NCI-H2227 treated with DMSO at 0.1 percent for 48 hours (cell line): ENCODE results near the gene PSD4.

Experiments used
- DNase-seq: peaks from one replicate; lab custom pipeline; 2025; lab: John Stamatoyannopoulos, UW

The PSD4 gene

DNA sequence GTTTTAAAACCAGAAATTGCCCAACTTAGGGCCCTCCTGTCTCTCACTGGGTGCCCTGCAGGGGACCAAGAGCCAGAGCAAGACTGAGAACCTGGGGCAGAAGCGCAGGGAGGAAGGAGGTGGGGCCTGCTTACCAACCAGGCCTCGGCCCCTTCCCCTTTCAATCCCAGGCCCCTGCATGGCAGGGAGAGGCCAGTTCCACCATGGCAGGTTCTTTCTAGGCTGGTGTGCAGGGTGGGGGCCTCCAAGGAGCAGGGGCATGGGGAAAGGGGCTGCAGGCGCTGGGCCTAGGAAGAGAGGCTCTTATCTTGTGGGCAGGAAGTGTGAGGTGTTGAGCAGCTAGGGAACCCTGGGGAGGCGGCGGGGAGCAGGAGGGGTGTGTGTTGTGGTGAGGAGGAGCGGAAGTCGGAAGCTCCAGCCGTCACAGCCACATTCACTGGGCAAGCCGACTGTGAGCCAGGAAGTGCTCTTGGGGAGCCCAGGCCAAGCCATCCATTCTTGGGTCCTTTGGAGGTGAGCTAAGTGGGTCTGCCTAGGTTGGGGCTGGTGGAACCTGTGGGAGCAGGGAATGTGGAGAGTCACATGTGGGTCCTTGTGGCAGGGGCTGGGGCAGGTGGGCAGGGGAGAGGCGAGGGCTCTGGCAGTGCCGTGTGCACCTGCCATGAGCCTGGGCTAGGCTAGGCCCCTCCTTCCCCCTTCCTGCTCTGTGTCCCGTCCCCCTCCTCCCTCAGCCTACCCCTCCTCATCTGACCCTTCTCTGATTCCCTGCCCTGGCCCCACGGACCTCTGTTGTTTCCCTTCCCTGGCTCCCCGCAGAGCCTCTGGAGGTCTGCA is at the start of gene PSD4:
Gene PSD4 (plus strand): TSS at position 430 of the 834 bp plus-strand sequence. CDS start 8,486 bp downstream, outside the sequence.
- no peak for DNase-seq

DNA sequence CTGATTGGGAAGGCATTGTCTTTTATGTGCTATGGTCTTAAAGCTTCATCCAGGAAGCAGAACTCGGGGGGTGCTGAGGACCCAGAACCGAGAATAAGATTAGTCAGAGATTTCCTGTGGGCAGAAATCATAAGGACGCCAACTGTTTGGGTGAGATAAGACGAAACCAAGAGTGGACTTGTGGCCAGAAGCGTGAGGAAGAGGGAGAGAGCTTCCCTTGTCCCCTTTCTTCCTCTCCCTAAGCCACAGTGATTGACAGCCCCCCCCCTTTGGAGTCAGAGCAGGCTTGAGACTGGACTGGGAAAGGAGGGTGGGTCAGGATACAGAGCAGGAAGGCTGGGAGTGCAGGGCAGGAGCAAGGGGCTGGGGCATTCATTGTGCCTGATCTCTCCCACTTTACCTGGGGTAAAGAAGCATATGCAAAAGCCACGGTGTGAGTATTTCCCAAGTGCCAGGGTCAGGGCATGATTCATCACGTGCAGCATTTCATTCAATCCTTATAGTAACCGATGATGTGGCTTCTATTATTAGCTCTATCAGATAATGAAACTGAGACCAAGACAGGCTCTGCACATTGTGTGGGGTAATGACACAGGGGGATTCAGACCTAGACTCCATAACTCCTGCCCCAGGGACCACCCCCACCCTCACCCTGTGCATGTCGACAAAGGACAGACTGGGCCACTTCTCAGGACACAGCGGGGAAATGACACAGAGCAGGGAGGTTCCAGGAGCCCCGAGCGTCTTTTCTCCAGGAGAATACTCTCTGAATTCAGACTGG is 49.4 kb upstream of the PSD4 start:
- no peak for DNase-seq

DNA sequence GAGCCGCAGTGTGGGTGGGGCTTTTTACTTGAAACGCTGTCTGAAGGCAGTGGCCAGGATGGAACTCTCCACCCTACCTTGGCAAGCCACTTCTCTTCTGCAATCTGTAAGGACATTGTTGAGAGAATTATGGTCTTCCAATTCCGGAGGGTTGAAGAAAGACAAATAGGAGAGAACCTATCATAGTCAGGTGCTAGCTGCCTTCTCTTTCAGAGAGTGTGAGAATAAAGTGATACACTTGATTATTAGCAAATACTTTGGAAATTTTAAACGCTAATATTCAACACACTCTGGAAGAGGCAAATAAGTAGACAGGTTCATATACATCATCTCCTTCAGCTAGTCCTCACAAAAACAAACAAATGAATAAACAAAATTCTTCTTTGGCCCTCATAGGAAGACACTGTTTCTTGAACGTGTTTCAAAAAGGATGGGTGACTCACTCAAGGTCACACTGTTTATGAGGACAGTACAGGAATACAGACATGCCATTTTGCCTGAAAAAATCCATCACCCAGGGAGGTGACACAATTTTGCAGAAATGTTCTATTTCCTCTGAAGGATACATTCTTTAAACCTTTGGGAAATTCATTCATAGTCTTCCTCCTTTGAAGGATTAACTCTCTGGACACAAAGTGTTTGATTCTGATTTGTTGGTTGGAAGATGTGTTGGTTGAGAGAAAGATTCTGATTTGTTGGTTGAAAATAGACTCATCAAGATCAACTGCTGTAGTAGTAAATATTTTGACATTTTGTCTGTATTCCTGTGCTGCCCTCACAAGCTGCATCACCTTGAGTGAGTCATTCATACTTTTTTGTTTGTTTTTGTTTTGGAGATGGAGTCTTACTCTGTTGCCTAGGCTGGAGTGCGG is 48.6 kb upstream of the PSD4 start:
- no peak for DNase-seq

DNA sequence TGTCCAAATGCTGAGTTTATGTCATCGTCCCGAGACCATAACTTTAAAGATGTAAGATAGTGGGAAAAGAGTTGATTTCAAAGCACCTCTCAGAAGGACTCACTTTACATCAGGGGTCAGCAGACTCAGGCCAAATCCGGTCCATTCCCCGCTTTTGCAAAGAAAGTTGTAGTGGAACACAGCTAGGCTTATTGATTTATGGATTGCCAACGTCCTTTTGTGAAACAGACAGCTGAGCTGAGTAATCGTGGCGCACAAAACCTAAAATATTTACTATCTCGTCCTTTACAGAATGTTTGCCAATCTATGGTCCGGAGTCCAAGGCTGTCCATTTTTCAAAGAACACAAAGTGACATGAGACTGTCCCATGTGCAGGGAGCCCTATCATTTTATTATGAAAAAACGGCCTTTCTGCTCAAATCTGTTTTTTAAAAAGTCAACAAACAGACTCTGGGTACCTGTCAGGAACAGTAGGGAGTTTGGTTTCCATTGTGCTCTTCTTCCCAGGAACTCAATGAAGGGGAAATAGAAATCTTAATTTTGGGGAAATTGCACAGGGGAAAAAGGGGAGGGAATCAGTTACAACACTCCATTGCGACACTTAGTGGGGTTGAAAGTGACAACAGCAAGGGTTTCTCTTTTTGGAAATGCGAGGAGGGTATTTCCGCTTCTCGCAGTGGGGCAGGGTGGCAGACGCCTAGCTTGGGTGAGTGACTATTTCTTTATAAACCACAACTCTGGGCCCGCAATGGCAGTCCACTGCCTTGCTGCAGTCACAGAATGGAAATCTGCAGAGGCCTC is 46.7 kb upstream of the PSD4 start, which contains the start of gene IL1RN:
Gene IL1RN (plus strand): TSS at position 754 of the 801 bp plus-strand sequence. CDS start 27 bp downstream, at position 781.
- no peak for DNase-seq

DNA sequence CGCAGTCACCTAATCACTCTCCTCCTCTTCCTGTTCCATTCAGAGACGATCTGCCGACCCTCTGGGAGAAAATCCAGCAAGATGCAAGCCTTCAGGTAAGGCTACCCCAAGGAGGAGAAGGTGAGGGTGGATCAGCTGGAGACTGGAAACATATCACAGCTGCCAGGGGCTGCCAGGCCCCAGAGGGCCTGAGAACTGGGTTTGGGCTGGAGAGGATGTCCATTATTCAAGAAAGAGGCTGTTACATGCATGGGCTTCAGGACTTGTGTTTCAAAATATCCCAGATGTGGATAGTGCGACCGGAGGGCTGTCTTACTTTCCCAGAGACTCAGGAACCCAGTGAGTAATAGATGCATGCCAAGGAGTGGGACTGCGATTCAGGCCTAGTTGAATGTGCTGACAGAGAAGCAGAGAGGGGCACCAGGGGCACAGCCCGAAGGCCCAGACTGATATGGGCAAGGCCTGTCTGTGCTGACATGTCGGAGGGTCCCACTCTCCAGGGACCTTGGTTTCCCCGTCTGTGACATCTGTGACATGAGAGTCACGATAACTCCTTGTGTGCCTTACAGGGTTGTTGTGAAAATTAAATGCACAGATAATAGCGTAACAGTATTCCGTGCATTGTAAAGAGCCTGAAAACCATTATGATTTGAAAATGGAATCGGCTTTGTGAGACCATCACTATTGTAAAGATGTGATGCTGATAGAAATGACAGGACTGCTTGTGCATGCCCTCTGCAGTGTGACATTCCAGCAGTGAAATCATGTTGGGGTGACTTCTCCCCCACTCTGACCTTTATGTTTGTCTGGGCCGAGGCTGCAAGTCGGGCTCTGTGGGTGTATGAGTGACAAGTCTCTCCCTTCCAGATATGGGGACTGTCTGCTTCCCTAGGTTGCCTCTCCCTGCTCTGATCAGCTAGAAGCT is 45.9 kb upstream of the PSD4 start:
- DNase-seq, result no peak

DNA sequence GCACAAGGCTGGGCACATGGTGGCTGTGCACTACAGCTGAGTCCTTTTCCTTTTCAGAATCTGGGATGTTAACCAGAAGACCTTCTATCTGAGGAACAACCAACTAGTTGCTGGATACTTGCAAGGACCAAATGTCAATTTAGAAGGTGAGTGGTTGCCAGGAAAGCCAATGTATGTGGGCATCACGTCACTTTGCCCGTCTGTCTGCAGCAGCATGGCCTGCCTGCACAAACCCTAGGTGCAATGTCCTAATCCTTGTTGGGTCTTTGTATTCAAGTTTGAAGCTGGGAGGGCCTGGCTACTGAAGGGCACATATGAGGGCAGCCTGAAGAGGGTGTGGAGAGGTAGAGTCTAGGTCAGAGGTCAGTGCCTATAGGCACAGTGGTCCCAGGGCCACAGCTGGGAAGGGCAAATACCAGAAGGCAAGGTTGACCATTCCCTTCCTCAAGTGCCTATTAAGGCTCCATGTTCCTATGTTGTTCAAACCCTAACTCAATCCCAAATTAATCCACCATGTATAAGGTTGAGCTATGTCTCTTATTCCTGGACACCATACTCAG is 44.2 kb upstream of the PSD4 start:
- DNase-seq, result no peak

DNA sequence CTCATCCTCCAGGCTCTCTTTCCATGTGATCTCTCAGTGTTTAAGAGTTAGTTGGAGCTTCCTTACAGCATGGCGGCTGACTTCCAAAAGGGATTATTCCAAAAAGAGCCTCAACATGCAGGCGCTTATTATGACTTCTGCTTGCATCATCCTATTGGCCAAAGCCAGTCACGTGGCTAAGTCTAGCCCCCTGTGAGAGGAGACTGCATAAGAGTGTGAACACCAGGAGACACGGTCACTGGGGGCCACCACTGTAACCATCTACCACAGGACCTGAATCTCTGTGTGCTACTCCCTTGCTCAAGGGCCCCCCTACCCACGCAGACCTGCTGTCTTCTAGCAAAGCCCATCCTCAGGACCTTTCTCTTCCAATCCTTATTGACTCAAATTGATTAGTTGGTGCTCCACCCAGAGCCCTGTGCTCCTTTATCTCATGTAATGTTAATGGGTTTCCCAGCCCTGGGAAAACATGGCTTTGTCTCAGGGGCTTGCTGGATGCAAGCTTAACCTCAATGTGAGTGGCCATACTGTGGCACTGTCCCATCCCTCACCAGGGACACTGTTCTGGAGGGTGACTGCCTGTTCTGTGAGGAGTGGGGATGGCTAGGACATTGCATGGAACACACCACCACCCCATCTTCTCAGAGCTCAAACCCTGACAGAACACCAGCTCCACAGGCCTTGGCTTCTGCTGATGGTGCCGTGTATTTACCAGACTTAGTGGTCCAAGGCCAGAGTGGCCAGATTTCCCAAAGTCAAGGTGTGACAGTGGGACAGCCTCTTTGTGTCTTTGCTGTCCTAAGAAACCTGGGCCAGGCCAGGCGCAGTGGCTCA is 42.2 kb upstream of the PSD4 start:
- no peak for DNase-seq

DNA sequence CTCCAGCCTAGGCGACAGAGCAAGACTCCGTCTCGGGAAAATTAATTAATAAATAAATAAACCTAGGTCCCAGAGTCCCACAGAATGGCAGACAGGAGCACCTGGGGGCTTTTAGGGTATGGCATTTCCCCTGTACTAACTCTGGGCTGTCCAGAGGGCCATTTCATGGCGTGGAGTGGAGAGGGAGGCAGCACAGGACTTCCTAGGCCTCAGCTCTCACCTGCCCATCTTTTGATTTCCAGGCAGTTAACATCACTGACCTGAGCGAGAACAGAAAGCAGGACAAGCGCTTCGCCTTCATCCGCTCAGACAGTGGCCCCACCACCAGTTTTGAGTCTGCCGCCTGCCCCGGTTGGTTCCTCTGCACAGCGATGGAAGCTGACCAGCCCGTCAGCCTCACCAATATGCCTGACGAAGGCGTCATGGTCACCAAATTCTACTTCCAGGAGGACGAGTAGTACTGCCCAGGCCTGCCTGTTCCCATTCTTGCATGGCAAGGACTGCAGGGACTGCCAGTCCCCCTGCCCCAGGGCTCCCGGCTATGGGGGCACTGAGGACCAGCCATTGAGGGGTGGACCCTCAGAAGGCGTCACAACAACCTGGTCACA is 41.3 kb upstream of the PSD4 start:
- no peak for DNase-seq

DNA sequence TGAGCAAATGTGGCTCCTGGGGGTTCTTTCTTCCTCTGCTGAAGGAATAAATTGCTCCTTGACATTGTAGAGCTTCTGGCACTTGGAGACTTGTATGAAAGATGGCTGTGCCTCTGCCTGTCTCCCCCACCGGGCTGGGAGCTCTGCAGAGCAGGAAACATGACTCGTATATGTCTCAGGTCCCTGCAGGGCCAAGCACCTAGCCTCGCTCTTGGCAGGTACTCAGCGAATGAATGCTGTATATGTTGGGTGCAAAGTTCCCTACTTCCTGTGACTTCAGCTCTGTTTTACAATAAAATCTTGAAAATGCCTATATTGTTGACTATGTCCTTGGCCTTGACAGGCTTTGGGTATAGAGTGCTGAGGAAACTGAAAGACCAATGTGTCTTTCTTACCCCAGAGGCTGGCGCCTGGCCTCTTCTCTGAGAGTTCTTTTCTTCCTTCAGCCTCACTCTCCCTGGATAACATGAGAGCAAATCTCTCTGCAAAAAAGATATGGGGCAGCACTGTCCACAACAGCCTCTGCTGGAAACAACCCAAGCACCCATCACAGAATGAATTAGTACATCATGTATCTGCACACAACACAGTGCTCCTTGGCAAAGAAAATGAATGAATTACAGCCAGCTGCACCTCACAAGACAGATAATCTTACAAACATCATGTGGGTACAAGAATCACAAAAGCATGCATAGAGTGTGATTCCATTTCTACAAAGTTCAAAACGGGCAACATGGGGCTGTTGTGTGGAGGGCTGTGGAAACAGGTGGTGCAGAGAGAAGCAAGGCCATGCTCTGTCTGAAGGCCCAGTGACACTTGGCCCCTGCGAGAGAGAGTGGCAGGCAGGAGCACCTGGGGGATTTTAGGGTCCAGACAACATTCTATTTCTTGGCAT is 39.8 kb upstream of the PSD4 start:
- no peak for DNase-seq

DNA sequence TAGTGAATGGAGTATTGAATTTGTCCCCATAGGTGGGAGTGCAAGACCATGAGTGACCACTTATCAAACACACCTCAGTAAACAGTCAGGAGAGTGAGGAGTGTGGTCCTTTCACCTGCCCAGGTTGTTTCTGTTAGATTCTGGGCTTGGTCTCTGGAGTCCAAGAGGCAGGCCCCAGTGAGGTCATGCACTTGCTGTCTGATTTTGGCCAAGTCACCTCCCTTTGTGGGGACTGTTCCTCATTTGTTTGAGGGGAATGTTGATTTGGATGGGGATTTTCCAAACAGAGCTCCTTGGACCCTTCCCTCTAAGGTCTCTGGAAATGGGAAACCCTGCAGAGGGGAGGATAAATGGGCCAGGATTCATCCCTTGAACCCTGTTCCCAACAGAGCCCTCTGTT is 39.1 kb upstream of the PSD4 start:
- no peak for DNase-seq

DNA sequence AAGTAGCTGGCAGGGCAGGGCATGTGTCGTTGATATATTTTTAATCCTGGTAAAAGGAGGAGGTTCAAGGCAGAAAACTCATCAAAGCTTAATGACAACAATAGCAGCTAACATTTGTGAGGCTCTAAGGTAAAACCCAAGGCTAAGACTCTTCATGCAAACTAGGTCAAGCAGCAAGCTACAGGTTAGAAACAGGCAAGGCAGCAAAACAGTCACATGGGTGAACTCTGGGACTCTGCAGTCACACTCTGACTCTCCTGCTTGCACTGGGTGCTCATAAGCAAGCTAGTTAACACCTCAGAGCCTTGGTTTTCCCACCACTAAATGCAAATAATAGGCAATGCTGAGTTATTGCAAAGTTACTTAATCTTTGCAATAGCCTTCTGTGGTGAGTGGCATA is 38.5 kb upstream of the PSD4 start:
- DNase-seq, result no peak

DNA sequence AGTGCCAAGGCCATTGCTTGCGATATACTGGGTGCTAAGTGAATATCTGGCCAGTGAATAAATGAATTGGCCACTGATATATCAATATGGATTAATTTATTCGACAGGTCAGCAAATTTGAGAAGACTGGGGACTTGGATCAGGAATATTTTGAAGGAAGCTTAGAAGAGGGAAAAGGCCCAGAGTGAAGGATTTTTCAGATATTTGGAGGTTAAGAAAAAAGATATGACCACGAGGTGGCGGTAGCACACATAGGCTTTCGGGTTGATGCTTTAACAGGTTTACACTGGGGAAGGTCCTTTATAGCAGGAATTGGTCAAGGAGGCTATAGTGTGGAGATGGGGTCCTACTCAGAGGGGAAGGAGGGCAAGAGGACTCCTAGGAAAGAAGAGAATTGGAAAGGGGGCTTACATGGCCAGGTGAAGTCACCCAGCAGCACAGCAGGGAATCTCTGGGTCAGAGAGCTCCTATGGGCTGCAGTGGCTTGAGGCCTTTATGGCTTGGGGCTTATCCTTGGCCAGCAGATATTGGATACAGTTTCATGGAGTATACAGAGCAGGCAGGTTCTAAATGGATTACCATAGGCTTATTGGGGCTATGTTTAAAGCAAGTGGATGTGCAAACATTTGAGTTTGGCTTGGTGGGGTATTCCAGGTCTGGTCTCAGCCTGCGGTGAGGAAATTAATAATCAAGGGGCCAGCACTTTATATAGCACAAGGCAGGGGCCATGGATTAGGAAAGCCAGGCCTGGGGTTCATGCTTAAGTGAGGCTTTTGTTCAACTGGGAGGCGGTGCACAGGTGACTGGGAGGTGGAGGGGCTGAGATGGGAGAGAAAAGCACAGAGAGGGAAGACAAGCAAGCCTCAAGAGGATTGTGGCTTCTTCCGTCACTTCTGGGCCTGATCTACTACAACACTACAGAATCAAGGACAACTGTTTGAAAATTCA is 36.7 kb upstream of the PSD4 start:
- DNase-seq, result peak; percentile 14

DNA sequence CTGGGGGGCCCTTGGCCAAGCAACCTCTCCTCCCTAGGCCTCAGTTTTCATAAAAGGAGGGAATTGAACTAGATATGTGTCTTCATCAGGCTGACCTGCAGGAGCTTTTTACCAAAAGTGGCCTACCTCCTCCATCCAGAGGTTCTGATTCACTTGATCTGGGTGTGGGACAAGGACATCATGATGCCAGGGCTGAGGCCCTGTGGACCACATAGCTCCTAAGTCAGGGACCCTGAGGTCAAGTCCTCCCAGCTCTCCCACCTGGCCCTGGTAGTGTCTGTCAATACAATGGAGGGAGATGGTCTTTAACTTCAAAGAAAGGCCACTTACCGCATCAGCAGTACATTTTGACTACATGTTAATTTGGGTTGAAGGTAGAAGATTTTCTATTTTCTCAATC is 35.9 kb upstream of the PSD4 start:
- DNase-seq, result no peak

DNA sequence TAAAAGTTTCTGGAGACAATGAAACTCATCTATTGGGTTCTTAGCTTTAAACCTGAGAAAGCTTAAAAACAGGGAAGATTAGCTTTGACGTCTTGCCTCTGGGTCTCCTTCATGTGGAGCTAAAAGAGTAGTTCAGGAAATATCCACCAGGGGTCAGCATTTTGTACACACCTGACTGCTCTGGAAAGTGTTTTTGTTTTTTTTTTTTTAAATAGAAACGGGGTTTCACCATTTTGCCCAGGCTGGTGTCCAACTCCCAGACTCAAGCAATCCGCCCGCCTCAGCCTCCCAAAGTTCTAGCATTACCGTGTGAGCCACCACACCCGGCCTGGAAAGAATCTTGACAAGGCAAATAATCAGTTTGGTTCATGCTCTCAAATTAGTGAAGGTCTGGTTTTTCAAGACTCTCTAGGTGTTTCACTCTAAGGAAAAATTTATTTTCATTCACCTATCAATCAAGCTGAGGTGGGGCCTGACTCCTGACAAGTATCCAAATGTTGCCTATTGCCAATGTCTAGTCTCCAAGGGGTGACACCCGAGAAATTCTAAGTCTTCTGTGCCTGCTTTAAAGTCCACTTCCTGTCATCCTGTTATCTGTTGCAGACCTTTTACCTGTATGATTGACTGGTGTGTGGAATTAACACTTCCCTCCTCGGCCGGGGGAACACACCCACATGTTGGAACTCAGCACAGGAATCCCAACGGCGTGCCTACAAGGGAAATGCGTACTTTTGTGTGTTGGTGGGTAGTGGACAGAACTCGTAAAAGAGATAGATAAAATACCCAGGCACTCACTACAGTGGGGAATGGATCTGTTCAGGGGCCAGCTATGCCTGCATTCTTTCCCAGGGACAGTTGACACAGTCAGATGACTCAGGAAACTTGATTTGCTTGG is 35.1 kb upstream of the PSD4 start:
- peak; percentile 71 for DNase-seq

DNA sequence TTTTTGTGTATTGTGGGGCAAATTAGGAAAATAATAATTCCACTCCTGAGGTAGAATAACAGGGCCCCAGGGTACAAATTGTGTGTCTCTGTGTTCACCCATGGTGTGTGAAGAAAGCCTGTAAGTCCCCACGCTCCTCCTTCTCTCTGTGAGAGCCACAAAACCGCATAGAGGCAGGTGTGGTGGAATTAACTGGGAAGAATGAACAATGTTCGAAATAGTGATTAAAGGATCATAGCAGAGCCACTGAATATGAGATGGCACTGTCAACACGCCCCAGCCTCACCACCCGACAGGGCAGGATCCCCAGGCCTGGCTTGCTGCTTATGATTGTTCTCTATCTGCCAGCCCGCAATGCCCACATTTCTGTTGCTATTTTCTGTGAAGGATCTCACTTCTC is 32.3 kb upstream of the PSD4 start:
- DNase-seq, result no peak
